ENCODE measurements around the gene ACTR10.

The ACTR10 gene

DNA sequence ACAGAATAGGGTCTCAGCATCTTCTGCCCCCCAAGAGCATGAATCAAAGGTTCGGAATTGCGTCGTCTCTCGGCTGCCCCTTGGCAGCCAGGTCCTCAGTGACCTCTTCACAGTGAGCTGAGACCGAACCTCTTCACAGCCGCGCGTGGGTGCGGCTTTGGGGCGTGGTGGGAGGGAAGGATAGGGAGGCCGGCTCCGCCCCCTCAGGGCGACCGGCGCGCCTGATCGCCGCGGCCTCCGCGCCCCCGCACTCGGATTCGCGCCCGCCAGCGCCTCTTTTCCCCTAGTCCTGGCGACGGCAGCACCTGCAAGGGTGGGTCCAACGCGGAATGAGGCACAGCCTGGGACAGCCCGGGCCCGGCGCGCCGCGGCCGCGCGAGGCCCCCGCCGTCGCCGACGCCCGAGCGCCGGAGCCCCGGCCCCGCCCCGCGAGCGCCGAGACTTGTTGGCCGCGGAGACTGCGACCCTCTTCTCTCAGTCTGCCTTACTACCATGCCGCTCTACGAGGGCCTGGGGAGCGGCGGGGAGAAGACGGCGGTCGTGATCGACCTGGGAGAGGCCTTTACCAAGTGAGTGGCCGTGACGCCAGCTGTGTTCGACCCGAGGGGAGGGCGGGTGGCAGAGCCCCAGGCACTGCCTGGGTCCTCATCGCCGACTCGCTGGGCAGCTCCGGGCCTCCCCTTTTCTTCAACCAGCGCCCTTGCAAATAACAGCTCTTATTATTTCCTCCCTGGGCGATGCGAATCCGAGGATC lies at the start of gene ACTR10:
Gene ACTR10 (plus strand): TSS at position 424 of the 754 bp plus-strand sequence. CDS start 69 bp downstream, at position 493.
- peak; percentile 90 for DNase-seq

DNA sequence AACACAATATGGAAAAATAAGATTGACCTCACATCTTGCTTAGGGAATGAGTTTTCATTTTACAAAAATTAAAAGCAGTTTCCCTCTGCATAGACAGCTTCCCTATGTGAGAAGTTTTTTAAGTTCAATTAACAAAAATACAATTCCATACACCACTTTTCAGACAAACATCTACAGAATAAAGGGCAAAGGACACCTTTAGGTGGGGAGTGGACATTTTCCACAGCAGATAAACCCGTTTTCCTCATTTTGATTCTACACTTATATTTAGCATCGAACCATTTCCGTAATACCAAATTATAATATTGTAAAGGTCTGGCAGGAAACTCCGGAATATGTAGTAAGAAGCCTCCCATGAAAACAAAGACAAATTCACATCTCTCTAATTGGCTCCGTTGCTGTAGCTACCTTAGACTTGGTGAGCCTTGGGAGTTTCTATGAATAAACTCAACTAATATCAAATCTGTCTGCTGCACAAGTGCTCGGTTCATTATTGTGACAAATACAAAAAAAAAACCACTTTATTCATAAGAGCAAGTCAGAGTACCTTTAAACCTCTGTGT lies 49.6 kb upstream of the ACTR10 start:
- DNase-seq = no peak

DNA sequence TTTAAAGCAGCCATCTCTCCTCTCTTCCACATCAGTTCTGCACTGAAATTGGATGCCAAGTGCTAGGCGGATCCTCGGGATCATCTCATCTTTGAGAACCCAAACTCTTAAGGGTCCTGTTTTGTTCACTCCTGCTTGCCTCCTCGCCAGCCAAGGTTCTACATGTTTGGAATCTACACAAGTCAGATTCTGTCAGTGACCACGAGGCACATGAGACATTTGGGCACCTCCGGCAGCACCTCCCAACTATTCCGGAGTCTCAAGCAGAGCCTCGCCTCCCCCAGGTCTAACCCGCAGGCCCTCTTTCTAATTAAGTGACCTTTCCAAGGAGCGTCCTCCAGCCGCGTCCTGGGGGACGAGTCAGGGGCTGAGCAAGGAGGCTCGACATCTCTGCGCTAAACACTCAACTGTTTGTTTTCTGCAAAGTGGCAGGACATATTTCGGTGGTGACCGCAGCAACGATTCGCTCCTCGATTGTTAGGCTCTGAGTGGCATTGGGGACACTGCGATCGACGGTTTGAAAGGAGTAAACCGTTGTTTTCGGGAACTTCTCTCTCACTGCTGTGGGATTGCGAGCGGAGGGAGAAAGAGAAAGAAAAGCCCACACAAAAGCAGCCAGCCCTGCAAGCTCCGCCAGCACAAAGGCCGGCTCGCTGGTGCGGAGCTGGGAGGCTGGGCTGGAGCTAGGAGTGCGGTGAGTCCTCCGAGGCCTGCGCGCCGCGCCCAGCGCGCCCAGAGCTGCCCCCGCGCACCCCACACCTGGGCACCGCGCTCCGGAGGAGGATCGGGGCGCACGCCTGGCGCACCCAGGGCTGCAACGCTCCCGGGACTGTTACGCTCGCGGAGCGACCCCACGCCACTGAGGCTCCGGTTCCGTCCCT lies 48.6 kb upstream of the ACTR10 start:
- no peak for DNase-seq

DNA sequence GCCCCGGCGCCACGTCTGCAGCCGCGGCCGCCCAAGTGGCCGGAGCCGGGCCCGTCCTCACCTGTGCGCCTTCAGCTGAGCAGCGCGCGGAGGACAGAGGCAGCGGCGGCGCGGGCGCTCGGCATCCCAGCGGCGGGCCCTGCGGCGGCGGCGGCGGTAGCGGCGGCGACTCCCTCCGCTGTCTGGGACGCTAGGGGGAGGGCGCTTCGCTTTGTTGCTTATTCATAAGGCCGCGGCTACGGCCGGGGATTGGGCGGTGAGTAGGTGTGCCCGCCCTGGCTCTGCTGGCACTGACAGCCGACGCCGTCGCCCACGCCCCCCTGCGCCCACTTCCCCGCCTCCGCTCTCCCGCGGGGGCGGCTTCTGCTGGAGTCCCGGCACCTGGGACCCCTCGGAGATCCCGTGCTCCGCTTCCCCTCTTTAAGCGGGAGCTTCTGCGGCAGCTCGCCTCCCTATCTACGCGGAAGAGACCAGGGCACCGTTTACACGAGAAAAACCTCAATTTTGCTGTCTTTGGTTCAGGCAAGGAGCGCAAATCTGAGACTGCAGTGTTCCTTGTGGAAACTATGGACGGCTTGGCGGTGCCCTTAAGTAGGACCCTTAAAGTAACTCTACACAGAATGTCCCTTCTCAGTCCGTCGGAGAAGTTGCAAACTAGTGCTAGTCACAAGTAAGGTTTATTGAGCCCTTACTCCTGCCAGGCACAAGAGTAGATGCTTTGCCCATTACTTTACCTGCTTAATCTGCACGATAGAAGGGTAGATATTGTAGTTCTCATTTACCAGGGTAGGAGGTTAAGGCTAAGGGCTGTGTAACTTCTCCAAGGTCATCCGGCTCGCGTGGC lies 47.7 kb upstream of the ACTR10 start, which contains the start of gene ARMH4:
Gene ARMH4 (minus strand): TSS at position 200 of the 844 bp plus-strand sequence. CDS start 12,855 bp downstream, outside the sequence.
- peak; percentile 59 for DNase-seq

DNA sequence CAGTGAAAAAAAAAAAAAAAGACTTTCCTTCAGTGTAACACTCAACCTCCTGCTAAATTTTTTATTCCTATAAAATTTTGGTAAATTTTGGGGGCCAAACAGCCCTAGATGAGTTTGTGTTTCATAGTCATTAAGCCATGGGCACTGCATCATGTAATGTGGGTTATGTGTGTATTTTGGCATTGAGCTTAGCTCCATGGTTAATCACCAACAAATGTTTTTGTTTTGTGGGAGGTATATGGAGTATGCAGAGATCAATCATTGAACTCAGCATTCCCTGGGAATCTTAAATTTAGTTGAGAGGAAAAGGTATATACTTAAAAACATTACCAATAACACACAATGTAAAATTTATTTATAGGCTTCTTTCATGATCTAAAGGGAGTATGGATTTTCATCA lies 39.4 kb upstream of the ACTR10 start:
- no peak for DNase-seq

DNA sequence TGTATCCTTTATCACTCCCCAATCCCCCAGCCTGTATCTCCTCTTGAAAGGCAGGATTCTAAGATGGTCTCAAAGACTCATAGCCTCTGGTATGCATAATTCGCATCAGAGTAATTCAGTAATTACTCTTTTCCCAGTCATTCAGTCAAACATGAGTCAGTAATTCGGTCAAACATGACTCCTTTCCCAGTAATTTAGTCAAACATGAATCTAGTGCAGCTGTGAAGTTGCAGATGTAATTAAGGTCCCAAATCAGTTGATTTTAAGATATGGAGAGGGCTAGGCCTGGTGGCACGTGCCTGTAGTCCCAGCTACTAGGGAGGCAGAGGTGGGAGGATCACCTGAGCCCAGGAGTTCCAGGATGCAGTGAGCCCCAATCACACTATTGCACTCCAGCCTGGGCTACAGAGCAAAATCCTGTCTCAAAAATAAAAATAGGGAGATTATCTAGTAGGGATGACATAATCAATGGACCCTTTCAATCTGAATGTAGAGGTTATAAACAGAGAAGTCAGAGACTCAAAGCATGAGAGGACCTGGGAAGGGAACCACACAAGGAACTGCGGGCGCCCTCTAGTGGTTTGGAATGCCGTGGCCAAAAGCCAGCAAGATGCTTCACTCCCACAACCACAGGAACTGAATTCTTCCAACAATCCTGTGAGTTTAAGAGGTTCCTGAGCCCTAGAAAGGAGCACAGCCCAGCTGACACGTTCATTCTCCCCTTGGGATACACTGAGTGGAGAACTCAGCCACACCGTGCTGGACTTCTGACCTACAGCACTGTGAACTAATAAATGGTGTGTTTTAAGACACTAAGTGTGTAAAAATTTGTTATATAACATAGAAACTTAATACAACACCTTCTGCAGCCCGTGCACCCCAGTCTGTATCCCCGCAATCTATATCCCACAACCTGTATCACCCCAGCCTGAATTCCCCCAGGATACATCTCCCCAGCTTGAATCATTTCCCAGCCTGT lies 33.7 kb upstream of the ACTR10 start:
- DNase-seq = peak; percentile 71

DNA sequence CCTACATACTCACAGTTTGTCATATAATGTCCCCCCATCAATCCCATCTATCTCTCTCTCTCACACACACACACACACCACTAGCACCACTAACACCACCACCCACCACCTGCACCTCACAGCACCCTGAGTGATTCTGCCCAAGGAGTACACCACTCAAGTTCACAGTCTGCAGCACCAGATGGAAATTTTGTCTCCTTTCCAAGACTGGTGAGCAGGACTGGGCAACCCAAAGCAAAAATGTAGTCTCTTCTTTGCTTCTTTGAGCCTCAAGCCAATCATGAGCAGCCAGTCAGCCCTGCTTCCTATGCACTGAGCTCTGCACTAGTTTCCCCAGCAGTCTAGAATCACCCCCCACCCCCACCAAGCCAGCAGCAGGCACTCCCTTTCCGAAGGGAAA lies 32.9 kb upstream of the ACTR10 start:
- no peak for DNase-seq

DNA sequence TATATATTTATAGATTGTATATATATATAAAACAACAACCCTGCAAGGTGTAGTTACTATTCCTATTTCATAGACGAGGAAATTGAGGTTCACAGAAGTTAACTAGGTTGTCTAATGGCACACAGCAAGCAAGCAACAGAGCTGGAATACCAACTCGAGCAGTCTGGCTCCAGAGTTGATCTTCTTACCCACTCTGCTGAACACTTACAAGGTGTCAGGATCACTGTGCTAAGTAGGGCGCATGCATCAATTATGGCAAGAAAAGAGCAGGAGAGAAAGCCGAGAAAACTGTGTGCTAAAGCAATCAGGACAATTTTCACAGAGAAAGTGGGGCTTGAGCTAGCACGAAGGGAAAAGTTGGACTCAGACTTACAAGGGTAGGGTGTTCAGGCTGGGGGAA lies 32.1 kb upstream of the ACTR10 start:
- DNase-seq = no peak

DNA sequence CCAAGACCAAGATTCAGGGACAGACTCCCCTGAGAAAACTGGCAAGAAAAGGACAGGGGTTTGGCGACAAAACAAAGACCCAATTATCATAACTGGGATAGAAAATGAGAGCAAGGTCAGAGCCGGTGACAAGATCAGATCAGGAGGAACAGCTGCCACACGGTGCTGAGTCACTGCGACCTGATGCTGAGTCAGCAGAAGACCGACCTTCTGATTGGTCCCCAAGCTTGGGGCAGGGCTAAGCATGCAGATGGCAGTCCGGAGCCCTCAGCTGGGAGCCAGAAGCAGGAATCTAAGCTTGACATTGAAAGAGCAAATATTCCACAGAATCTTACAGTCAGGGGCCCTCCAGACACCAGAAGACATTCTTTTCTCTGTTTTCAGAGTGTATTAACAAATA lies 28.9 kb upstream of the ACTR10 start:
- DNase-seq = peak; percentile 71

DNA sequence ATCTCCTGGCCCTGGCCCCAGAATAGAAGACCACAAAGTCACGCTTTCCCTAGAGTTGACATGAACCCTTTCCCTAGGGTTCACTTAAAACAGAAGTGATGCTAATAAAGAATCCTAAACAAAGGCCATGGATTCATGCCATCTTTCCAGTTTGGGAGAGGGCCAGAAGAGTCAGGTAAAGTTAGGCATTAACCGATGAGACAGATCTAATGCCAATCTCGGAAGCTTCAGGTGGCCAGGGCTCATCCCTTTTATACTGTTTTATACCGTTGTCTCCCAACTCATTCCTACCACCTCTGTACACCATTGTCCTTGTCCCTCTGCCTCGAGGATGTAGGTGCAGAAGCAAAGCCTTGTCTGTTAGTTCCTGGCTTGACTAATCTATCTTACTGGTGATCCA lies 22.8 kb upstream of the ACTR10 start:
- DNase-seq = no peak

DNA sequence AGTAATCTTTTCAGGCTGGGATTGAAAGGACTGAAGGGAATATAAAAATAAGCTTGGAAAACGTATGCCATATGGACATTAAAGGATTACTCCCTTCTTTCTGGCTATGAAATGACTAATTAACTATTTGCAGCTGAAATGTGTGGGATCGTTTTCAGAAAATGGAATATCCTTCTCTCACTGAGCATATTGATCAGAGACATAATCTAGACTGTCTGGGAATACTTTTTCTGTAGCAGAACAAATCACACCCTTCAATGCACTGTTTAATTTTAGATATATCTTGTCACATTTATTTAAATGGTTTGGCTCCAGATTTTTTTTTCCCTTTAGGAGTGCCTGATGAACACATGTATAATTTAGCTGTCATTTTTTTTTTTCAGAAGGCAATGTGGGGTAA lies 10.8 kb upstream of the ACTR10 start:
- DNase-seq = no peak

DNA sequence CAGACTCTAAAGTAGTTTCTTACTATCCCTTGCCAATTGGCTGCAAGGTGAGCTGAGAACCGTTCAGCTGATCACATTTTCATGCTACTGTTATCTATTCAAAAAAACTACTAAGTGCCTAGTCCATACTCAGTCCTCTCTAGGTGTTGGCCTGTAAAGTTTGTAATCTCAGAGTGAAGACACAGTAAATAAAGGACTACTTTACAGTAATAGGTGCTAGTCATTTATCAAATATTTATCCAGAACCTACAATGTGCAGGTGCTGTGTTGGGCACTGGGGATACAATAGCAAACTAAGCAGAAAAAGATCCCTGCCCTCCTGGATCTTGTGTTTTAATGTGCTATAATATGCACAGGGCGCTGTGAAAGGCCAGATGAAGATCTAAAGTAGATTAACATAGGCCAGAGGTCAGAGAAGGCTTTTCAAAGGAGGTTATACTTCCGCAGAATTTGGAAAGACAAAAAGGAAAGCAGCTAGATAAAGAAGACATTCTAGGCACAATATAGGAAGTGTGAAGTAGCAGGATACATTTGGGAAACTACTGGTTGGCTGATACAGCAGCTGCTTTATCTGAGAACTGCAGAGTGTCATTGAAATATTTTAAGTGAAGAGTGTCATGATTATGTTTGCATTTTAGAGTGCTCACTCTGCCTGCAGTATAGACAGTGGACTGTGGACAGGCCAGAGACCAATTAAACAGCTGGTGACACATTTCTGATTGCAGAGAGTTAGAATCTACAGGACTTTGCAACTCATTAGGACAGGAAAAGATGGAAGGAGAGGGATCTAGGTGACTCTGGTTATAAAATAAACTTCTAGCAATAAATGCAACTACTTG lies 8.0 kb upstream of the ACTR10 start:
- DNase-seq = no peak

DNA sequence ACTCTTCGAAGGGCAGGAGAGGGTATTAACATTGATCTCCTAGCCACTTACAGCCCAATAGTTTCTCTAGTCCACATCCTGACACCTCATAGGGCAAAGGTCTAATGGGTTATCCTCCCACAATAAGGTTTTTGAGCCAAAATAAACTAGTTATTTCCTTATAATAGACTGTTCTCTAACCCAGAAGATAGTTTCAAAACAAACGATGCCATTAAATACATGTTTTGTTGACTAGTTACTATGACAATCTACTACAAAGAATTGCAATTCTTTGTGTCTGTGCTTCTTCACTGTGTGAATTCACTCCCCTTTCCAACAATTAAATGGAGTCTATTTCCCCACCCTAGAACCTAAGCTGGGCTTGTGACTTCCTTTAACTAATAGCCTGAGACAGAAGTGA lies 6.4 kb upstream of the ACTR10 start:
- DNase-seq = no peak

DNA sequence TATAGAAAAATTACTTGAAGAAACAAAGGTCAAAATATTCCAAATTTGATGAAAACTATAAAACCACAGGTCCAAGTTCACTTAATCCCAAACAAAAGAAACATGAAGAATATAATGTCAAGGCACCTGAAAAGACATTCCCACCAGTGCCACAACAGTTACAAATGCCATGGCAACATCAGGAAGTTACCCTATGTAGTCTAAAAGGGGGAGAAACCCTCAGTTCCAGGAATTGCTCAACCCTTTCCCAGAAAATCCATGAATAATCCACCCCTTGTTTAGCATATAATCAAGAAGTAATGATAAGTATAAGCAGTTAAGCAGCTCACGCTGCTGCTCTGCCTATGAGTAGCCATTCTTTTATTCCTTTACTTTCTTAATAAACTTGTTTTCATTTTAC lies 3.8 kb upstream of the ACTR10 start:
- no peak for DNase-seq

DNA sequence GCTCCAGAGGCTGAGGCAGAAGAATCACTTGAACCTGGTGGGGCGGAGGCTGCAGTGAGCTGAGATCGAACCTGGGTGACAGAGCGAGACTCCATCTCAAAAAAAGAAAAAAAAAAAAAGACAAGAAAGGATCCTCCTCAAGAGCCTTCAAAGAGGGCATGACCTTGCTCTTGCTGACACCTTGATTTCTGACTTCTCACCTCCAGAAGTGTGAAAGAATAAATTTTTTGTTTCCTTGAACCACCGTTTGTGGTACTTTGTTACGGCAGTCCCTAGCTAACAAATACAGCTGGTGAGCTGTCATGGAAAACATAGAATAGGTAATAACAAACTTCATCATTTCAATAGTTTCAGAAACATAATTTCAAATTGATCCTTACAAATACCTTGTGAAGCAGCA lies 1.9 kb upstream of the ACTR10 start:
- no peak for DNase-seq

DNA sequence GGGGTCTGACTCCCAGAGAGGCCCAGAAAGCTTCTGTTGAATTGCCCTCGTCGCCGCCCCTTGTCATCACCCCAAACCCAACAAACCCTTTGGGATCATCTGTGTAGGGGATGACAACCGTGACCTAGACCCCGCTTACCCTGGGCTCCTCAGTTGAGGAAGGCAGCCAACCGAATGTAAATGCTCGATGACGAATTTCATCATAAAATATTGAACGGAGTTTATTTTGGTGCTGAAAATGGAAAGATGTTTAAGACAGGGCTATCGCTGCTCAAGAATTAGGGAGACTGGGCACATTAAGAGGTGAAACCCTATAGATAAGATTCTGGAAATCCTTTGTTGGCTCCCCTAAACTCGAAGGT lies 512 bp downstream of the ACTR10 start:
- no peak for DNase-seq

DNA sequence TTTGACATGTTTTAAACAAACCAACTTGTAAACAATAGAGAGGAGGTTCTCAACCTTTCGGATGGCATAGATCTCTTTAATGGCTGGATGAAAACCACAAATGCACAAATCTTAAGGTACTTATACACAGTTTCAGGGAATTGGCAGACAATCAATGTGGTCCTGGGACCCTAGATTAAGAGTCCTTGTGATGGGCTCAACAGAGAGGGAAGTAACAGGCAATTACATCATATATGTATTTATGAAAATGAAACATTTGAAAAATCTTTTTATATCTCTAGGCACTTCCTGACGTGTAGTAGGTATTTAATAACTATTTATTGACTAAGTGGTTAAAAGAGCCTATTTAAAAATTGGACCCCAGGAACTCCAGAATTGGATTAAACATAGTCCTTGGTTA lies 897 bp downstream of the ACTR10 start:
- DNase-seq = no peak

DNA sequence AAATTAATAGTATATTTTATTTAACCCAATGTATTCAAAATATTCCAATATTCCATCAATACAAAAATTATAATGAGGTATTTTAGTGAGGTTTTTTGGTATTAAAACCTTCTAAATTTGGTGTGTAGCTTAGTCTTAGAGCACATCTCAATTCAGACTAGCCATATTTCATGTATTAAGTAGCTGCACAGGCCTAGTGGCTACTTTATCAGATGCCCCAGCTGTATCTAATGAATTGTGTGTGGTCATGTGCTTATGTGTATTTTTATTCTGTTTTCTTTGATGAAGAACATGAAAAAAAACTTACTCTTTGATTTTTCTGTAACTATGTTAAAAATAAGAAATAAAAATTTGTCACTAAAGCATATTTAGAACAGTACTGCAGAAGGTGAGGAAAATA lies 13.2 kb downstream of the ACTR10 start:
- DNase-seq = no peak

DNA sequence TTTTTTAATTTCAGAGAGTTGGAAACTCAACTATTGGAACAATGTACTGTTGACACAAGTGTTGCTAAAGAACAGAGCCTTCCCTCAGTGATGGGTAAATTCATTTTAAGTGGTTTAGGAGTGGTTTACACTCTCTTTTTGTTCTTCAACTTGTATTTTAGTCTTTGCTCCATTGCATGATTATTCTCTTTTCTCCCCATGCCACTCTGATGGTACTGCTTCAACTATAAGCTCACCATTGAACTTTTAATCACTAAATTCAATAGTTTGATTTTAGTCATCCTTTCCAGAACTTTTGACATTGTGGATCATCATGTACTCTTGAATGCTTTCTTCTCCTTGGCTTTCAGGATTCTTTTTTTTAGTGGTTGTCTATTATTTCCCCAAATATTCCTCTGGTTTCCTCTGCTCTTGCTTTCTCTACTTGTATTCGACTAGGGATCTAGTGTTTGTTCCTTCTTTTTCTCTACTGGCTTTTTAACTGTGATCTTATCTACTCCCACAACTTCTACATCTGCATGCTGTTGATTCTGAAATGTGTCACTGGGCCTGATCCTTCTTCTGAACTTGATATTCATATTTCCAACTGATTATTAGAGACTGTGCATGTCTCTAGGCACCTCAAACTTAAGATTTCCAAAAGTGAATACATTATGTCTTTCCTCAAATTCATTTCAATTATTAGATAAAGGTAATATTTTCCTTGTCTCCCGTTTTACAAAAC lies 15.4 kb downstream of the ACTR10 start:
- DNase-seq = no peak

DNA sequence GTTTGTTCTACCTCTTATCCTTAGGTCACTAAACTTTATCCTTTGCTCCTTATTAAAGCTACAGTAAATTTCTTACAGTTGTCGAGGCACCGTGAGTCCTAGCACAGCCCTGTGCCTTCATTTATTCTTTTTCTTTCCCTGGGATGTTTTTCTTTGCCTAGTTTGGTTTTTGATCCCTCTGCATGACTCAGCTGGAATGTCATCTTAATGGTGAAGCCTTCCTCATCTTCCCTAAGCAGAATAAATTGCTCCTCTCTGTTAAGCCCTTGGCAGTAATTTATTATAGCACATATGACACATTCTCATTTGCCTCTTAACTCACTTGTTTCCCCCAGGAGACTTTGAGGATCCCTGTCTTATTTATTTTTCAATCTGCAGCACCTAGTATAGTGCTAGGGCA lies 16.6 kb downstream of the ACTR10 start:
- DNase-seq = no peak

Data from stimulated activated CD4-positive, alpha-beta T cell treated with anti-CD3 and anti-CD28 coated beads, Interleukin-1b, Interleukin-23, amount 100 ng/mL, for 48 hours (primary cell).